ENCODE data around the gene SPSB3. TPM values are rescaled to one million over a fixed set of nuclear protein-coding genes. Genes with fewer than 3 reads are reported as not detected.

The SPSB3 gene
- total and polyA plus RNA-seq, 9 of the 15 experiments (the other 6 are each of a cell fraction or from before 2014, with no cell fraction given): 0.39 to 37.4 (median 7.1) TPM

- no peak for TF ChIP-seq TSHZ1 (CRISPR knock-in tag; IDR thresholded peaks at IDR 0.05)
- TF ChIP-seq NCOA4 (IDR thresholded peaks at IDR 0.05; ENCODE audit: partially characterized antibody): no peak
- no peak for TF ChIP-seq ZNF583 (CRISPR knock-in tag; IDR thresholded peaks at IDR 0.05)
- TF ChIP-seq E2F1 (CRISPR knock-in tag; IDR thresholded peaks at IDR 0.05): no peak
- TF ChIP-seq JUNB (CRISPR knock-in tag; conservative IDR thresholded peaks at IDR 0.05): no peak
- TF ChIP-seq ZNF444 (CRISPR knock-in tag; IDR thresholded peaks at IDR 0.05): no peak
- no peak for TF ChIP-seq ZNF717 (CRISPR knock-in tag; IDR thresholded peaks at IDR 0.05)
- TF ChIP-seq ARNT (IDR thresholded peaks at IDR 0.05): no peak
- no peak for TF ChIP-seq CHD1 (IDR thresholded peaks at IDR 0.05; ENCODE audit: low read length)
- TF ChIP-seq FOXK2 (conservative IDR thresholded peaks at IDR 0.05 in 1 of 2, IDR thresholded peaks at IDR 0.05 in 1 of 2; ENCODE audit: low read depth in 2 of 2): peak; percentile 87
- TF ChIP-seq ZBTB17 (CRISPR knock-in tag; IDR thresholded peaks at IDR 0.05): no peak
- no peak for TF ChIP-seq HNRNPK (IDR thresholded peaks at IDR 0.05; ENCODE audit: low read depth, low read length, poor library complexity, severe bottlenecking)
- no peak for TF ChIP-seq SPI1 (IDR thresholded peaks at IDR 0.05; ENCODE audit: borderline replicate concordance, low read depth, low read length)
- peak; percentile 55; the same call in 1 of the 2 replicates for TF ChIP-seq ESRRA (IDR thresholded peaks at IDR 0.05; ENCODE audit: borderline replicate concordance, low read depth)
- no peak; a peak in 1 of 4 replicates for TF ChIP-seq RCOR1 (IDR thresholded peaks at IDR 0.05; ENCODE audit: borderline replicate concordance in 1 of 2, low read depth in 2 of 2, low read length in 2 of 2)
- TF ChIP-seq FOXM1 (IDR thresholded peaks at IDR 0.05; ENCODE audit: low read depth): peak; percentile 36; the same call in 1 of the 2 replicates
- TF ChIP-seq FOXM1 (CRISPR knock-in tag; IDR thresholded peaks at IDR 0.05; ENCODE audit: low read depth): no peak
- TF ChIP-seq PTBP1 (IDR thresholded peaks at IDR 0.05; ENCODE audit: low read depth, low read length): no peak
- peak; percentile 83 to 87 for TF ChIP-seq NRF1 (conservative IDR thresholded peaks at IDR 0.05 in 1 of 2, IDR thresholded peaks at IDR 0.05 in 1 of 2)
- no peak for TF ChIP-seq FUS (optimal IDR thresholded peaks at IDR 0.05; ENCODE audit: low read depth, low read length)
- no peak for TF ChIP-seq TAF15 (IDR thresholded peaks at IDR 0.05; ENCODE audit: low read depth, low read length)
- TF ChIP-seq NKRF (IDR thresholded peaks at IDR 0.05; ENCODE audit: borderline replicate concordance): no peak; the same call in 1 of the 2 replicates
Observed at GRCh38 chr16:1782408-1783264, at the start of gene SPSB3, which contains the start of gene NUBP2 (continued).

Measured in K562 (cell line).